Stimulated activated CD4-positive, alpha-beta T cell treated with anti-CD3 and anti-CD28 coated beads, Interleukin-1b, Interleukin-23, amount 100 ng/mL, for 4 hours (primary cell): ENCODE measurements around the gene HOXB8.

Experiments
- DNase-seq, 2 donors: peaks; one replicate each; pipeline ENCODE4 v3.0.0-alpha.2; 2020; ENCODE audit warnings: low read depth in 2 of 2

HOXB8 gene

GRCh38 chr17:48610282-48611211 is 4.5 kb downstream of the HOXB8 start, which contains the start of gene HOXB7:
Gene HOXB7 (minus strand): TSS chr17:48611017. CDS start chr17:48610918, 99 bp downstream.
- peak in 1 of 2 donors; percentile 63 for DNase-seq

- DNase-seq: no peak
Measured at GRCh38 chr17:48609759-48610281, 5.3 kb downstream of the HOXB8 start.

GRCh38 chr17:48609033-48609432 is 6.1 kb downstream of the HOXB8 start:
- DNase-seq: no peak

GRCh38 chr17:48608494-48608834 is 6.6 kb downstream of the HOXB8 start:
- DNase-seq: no peak

- no peak for DNase-seq
Measured at GRCh38 chr17:48606892-48607614, 8.0 kb downstream of the HOXB8 start.

- no peak for DNase-seq
Measured at GRCh38 chr17:48605991-48606891, 8.9 kb downstream of the HOXB8 start.

GRCh38 chr17:48605409-48605919 is 9.6 kb downstream of the HOXB8 start:
- no peak for DNase-seq

GRCh38 chr17:48604770-48605329 is 10.2 kb downstream of the HOXB8 start, which contains the start of gene HOXB6:
Gene HOXB6 (minus strand): TSS chr17:48604986. CDS start chr17:48598150, 6,836 bp downstream.
- no peak for DNase-seq

- no peak for DNase-seq
Measured at GRCh38 chr17:48603959-48604769, 10.9 kb downstream of the HOXB8 start.

GRCh38 chr17:48601539-48602425 is 13.3 kb downstream of the HOXB8 start:
- no peak for DNase-seq

- no peak for DNase-seq
Measured at GRCh38 chr17:48601207-48601538, 13.9 kb downstream of the HOXB8 start.

- no peak for DNase-seq
Measured at GRCh38 chr17:48600244-48601098, 14.6 kb downstream of the HOXB8 start.

- DNase-seq: no peak
Measured at GRCh38 chr17:48599354-48599753, 15.7 kb downstream of the HOXB8 start.

- DNase-seq: no peak
Measured at GRCh38 chr17:48598736-48599135, 16.4 kb downstream of the HOXB8 start.

GRCh38 chr17:48597778-48598631 is 17.1 kb downstream of the HOXB8 start:
- no peak for DNase-seq

- DNase-seq: no peak
Measured at GRCh38 chr17:48597528-48597777, 17.6 kb downstream of the HOXB8 start.

- no peak for DNase-seq
Measured at GRCh38 chr17:48596735-48597527, 18.2 kb downstream of the HOXB8 start.
